DND-41 (cell line): ENCODE results near the gene STK24.

ENCODE experiments used
- ATAC-seq: fragments of 200-7000 bp; cut with Tn5 transposase; 3 replicates; pipeline ENCODE4 v1.9.1; 2021; ENCODE audit warnings: low read depth; ENCODE audit not compliant: insufficient read depth
- DNase-seq: peaks from one replicate; pipeline ENCODE4 v3.0.0-alpha.2; 2020
- H2AFZ ChIP-seq: 2 replicates; pipeline ENCODE4 v1.6.0; 2012; ENCODE audit warnings: low read depth, low read length
- H3K27ac ChIP-seq: 2 replicates; pipeline ENCODE4 v1.5.1; 2012; ENCODE audit warnings: low read length, inconsistent platforms
- H3K27me3 ChIP-seq: fragments of 200-600 bp; sonication (generic); 2 replicates; pipeline ENCODE4 v1.6.0; 2012; ENCODE audit warnings: low read length, mild to moderate bottlenecking, inconsistent platforms; ENCODE audit not compliant: insufficient read depth, poor library complexity
- H3K36me3 ChIP-seq: 2 replicates; pipeline ENCODE4 v1.5.1; 2012; ENCODE audit warnings: low read length, inconsistent platforms; ENCODE audit not compliant: insufficient read depth
- H3K4me1 ChIP-seq: 2 replicates; pipeline ENCODE4 v1.5.1; 2012; ENCODE audit warnings: mild to moderate bottlenecking, low read length; ENCODE audit not compliant: insufficient read depth
- H3K4me2 ChIP-seq: 2 replicates; pipeline ENCODE4 v1.6.0; 2012; ENCODE audit warnings: mild to moderate bottlenecking, moderate library complexity, low read length, inconsistent platforms; ENCODE audit not compliant: insufficient read depth
- H3K4me3 ChIP-seq, 2 experiments: fragments of 200-600 bp in 1 of 2; shearing (Covaris generic) in 1 of 2; 2 replicates each; pipeline ENCODE4 v1.5.1; 2012 to 2016; ENCODE audit warnings: inconsistent platforms in 2 of 2, low read length in 2 of 2, mild to moderate bottlenecking in 2 of 2, low read depth in 1 of 2, moderate library complexity in 1 of 2
- H3K79me2 ChIP-seq: 2 replicates; pipeline ENCODE4 v1.6.0; 2012; ENCODE audit warnings: low read length, inconsistent platforms; ENCODE audit not compliant: insufficient read depth
- H3K9ac ChIP-seq: 2 replicates; pipeline ENCODE4 v1.6.0; 2012; ENCODE audit warnings: low read depth, mild to moderate bottlenecking, inconsistent platforms, low read length, moderate library complexity
- H3K9me3 ChIP-seq: 2 replicates; pipeline ENCODE4 v1.5.1; 2012; ENCODE audit warnings: low read length, moderate library complexity, mild to moderate bottlenecking, inconsistent platforms; ENCODE audit not compliant: insufficient read depth, severe bottlenecking
- H4K20me1 ChIP-seq: 2 replicates; pipeline ENCODE4 v1.6.0; 2012; ENCODE audit warnings: low read length; ENCODE audit not compliant: insufficient read depth
- EZH2 ChIP-seq: IDR thresholded peaks from 3 replicates; pipeline ENCODE4 v1.6.1; 2012; ENCODE audit warnings: borderline replicate concordance, low read depth, mild to moderate bottlenecking, moderate library complexity, low read length, inconsistent platforms; ENCODE audit not compliant: severe bottlenecking
- TF ChIP-seq, protein P1 (sequence below): IDR thresholded peaks from 2 replicates; pipeline ENCODE4 v1.5.1; 2012; ENCODE audit warnings: borderline replicate concordance, low read length, moderate library complexity, mild to moderate bottlenecking; ENCODE audit not compliant: poor library complexity, severe bottlenecking; ENCODE audit errors: extremely low read depth

Gene STK24

DNA sequence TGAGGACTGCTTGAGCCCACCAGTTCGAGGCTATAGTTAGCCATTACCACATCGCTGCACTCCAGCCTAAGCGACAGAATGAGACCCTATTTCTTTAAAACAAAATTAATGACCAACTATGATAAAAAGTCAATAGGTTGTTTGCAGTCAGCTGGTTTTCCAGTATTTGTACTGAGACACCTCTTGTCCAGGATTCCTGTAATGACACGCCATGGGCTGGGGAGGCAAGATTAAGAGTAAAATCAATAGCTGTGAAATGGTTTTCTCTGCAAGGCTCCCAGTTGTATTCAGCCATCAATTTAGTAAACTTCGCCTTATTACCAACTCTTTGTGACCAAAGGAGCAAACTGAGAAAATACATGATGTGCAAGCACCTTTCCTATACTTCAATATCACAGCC lies 29.5 kb downstream of the STK24 start:
- no peak for TF ChIP-seq EZH2
- TF ChIP-seq, protein P1, sequence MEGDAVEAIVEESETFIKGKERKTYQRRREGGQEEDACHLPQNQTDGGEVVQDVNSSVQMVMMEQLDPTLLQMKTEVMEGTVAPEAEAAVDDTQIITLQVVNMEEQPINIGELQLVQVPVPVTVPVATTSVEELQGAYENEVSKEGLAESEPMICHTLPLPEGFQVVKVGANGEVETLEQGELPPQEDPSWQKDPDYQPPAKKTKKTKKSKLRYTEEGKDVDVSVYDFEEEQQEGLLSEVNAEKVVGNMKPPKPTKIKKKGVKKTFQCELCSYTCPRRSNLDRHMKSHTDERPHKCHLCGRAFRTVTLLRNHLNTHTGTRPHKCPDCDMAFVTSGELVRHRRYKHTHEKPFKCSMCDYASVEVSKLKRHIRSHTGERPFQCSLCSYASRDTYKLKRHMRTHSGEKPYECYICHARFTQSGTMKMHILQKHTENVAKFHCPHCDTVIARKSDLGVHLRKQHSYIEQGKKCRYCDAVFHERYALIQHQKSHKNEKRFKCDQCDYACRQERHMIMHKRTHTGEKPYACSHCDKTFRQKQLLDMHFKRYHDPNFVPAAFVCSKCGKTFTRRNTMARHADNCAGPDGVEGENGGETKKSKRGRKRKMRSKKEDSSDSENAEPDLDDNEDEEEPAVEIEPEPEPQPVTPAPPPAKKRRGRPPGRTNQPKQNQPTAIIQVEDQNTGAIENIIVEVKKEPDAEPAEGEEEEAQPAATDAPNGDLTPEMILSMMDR, result no peak
- no peak for ATAC-seq
- H3K27me3 ChIP-seq, result no peaks in the 10 kb centered on the region
- no peak overlapping the region for H2AFZ ChIP-seq
- H3K4me2 ChIP-seq, result no peak overlapping the region
- peaks cover 8% of the 10 kb centered on the region; the same call in 1 of the 2 replicates for H3K4me1 ChIP-seq
- H3K27ac ChIP-seq, result no peak overlapping the region
- no peak for DNase-seq
- H3K9ac ChIP-seq, result no peak overlapping the region
- peaks cover 96% of the 10 kb centered on the region for H3K79me2 ChIP-seq
- H3K4me3 ChIP-seq, result no peak overlapping the region
- no peaks in the 10 kb centered on the region for H3K9me3 ChIP-seq
- H4K20me1 ChIP-seq, result peaks cover 82% of the 10 kb centered on the region
- peaks cover 32% of the 10 kb centered on the region for H3K36me3 ChIP-seq

DNA sequence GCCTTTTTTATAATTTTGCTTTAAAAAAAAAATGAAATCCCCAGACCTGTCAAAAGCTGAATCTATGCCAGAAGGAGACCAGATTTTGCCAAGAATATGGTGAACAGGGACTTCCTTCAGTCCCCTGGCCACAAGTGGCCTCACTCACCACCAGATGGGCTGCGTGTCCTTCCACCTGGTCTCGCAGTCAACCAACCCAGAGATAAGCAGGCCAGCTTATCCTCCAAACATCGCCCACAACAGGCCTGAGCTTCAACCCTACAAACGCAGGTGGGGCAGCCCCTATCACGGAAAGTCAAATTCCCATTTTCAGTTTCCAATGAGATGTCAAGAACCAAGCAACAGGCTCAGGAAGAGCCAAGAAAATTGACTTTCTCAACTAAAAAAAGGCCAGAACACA lies 30.5 kb downstream of the STK24 start:
- DNase-seq (no peak), ATAC-seq (no peak)
- H3K9ac ChIP-seq, result no peak overlapping the region
- peaks cover 8% of the 10 kb centered on the region; the same call in 1 of the 2 replicates for H3K4me1 ChIP-seq
- H3K4me2 ChIP-seq, result no peak overlapping the region
- no peaks in the 10 kb centered on the region for H3K9me3 ChIP-seq
- no peak overlapping the region for H2AFZ ChIP-seq
- TF ChIP-seq, protein P1, result no peak
- no peak for TF ChIP-seq EZH2
- peaks cover 82% of the 10 kb centered on the region for H4K20me1 ChIP-seq
- H3K4me3 ChIP-seq, result no peak overlapping the region
- no peak overlapping the region for H3K27ac ChIP-seq
- H3K79me2 ChIP-seq, result peaks cover 96% of the 10 kb centered on the region
- H3K36me3 ChIP-seq, result peaks cover 23% of the 10 kb centered on the region
- H3K27me3 ChIP-seq, result no peaks in the 10 kb centered on the region

DNA sequence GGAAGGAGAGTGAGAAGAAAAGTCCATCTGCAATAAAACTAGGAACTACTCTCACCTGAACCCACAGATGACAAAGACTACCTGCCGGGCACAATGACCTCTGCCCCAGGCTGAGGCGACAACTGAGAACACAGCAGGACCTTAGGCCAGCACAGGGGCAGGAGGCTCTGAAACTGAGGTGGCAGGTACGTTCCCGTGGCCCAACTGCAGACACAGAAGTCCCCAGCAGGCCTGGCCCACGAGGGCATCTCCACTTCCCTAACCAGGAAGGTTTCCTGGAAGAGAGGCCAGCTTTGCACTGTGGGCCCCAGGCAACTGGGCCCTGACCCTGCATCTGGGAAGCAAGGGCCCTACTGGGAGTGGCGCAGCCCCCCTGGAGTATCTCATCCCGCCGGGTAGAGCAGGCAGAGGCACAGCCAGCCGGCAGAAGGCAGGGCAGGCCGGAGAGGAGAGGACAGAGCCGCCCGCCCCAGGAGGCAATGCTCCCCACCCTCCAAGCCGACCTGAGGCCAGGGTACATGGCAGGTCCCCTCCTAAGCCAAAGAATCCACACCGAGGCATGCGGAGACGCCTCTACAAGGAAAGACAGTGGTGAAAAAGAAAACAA lies 32.7 kb downstream of the STK24 start:
- H3K36me3 ChIP-seq, result peaks cover 8% of the 10 kb centered on the region
- H3K9me3 ChIP-seq, result no peaks in the 10 kb centered on the region
- peaks cover 86% of the 10 kb centered on the region for H4K20me1 ChIP-seq
- H3K27me3 ChIP-seq, result no peaks in the 10 kb centered on the region
- ATAC-seq (no peak), DNase-seq (no peak)
- H3K27ac ChIP-seq, result no peak overlapping the region; the same call in 1 of the 2 replicates
- TF ChIP-seq EZH2, result no peak
- TF ChIP-seq, protein P1, result no peak
- H3K4me2 ChIP-seq, result no peak overlapping the region
- no peak overlapping the region for H3K9ac ChIP-seq
- H3K79me2 ChIP-seq, result peaks cover 97% of the 10 kb centered on the region
- H2AFZ ChIP-seq, result no peak overlapping the region
- peaks cover 8% of the 10 kb centered on the region; the same call in 1 of the 2 replicates for H3K4me1 ChIP-seq
- H3K4me3 ChIP-seq, result no peak overlapping the region
